Esophagus muscularis mucosa (tissue), 4 donors: ENCODE measurements around the gene LRRN4. TPM values are rescaled to one million over a fixed set of nuclear protein-coding genes. Genes with fewer than 3 reads are reported as not detected.

Experiments
- DNase-seq: peaks from one replicate; pipeline ENCODE4 v3.0.0-alpha.2; 2017; ENCODE audit errors: extremely low spot score
- H3K27ac ChIP-seq, 4 donors: fragments of 200-600 bp; sonication (generic); replicated peaks in 1 of 4; 1 replicate in 3 of 4; 2 replicates in 1 of 4; pipeline ENCODE4 v1.5.1; 2016 to 2019; ENCODE audit warnings: mild to moderate bottlenecking in 1 of 4
- H3K27me3 ChIP-seq, 4 donors: fragments of 200-600 bp; sonication (generic); one replicate each; pipeline versions ENCODE4 v1.5.1 to v1.6.0; 2016 to 2019
- H3K36me3 ChIP-seq, 4 donors: fragments of 200-600 bp; sonication (generic); one replicate each; pipeline ENCODE4 v1.5.1; 2016 to 2019
- H3K4me1 ChIP-seq, 4 donors: fragments of 200-600 bp; sonication (generic); one replicate each; pipeline ENCODE4 v1.5.1; 2016 to 2019
- H3K4me3 ChIP-seq, 4 donors: fragments of 200-600 bp; sonication (generic); 1 replicate in 2 of 4; 2 replicates in 2 of 4; pipeline ENCODE4 v1.5.1; 2016 to 2019; ENCODE audit warnings: mild to moderate bottlenecking in 4 of 4, moderate library complexity in 1 of 4
- H3K9me3 ChIP-seq, 4 donors: fragments of 200-600 bp; sonication (generic); 1 replicate in 3 of 4; 2 replicates in 1 of 4; pipeline ENCODE4 v1.5.1; 2016 to 2019
- CTCF ChIP-seq, 3 experiments: fragments of 200-600 bp in 2 of 3; fragments of 450-650 bp in 1 of 3; sonication (generic) in 2 of 3; IDR thresholded peaks; one replicate each; pipeline ENCODE4 v1.5.1; 2017 to 2019; ENCODE audit warnings: antibody characterized with exemption in 3 of 3, mild to moderate bottlenecking in 2 of 3, moderate library complexity in 1 of 3
- EP300 ChIP-seq: sonication (generic); formaldehyde crosslinking; IDR thresholded peaks from one replicate; pipeline ENCODE4 v1.6.1; 2017; ENCODE audit warnings: antibody characterized with exemption
- POLR2A ChIP-seq: fragments of 450-650 bp; IDR thresholded peaks from one replicate; pipeline ENCODE4 v1.6.1; 2017; ENCODE audit warnings: antibody characterized with exemption, moderate library complexity, mild to moderate bottlenecking, low read depth
- POLR2AphosphoS5 ChIP-seq, 2 donors: sonication (generic); formaldehyde crosslinking; IDR thresholded peaks; one replicate each; pipeline ENCODE4 v1.6.1; 2017; ENCODE audit warnings: antibody characterized with exemption in 2 of 2
- WGBS: methylation state at CpG from one replicate; pipeline ENCODE4 v1.1.5; 2018; 5-methylcytosine and 5-hydroxymethylcytosine counted together
- intact Hi-C: fragments of 100-400 bp; cut with DNase I; formaldehyde crosslinking; loops from one replicate; pipeline ENCODE4 v1.15.1; 2023
- total RNA-seq, 4 donors: library from RNA; depleted of rRNA; stranded (reverse); fragments of >200 nt; gene quantifications; one replicate each; pipeline versions ENCODE4 v1.1.0 to v1.2.1, GENCODE V29; 2016

The LRRN4 gene
- total RNA-seq, 4 donors from 2014 or later: 0.17 to 0.42 TPM; not detected in 2

GRCh38 chr20:6030453-6031080 lies 23.3 kb downstream of the LRRN4 start:
- no peak for DNase-seq
- no peaks in the 10 kb centered on the region for H3K27me3 ChIP-seq
- peaks cover 0 to 37% (median 19%) of the 10 kb centered on the region in 4 donors for H3K36me3 ChIP-seq
- 96% methylated on average over 6 of the region's 6 CpGs for WGBS
- no peak overlapping the region for H3K4me3 ChIP-seq
- no peaks in the 10 kb centered on the region for H3K9me3 ChIP-seq
- TF ChIP-seq POLR2A (no peak), CTCF (IDR thresholded peaks at IDR 0.05) (no peak), EP300 (no peak), POLR2AphosphoS5 (IDR thresholded peaks at IDR 0.05) (no peak)
- no peak overlapping the region for H3K27ac ChIP-seq
- intact Hi-C loops: no loop called here
- peaks cover 30 to 43% (median 37%) of the 10 kb centered on the region in 4 donors for H3K4me1 ChIP-seq

GRCh38 chr20:6029538-6029937 lies 24.3 kb downstream of the LRRN4 start:
- 69% methylated on average over 6 of the region's 6 CpGs for WGBS
- DNase-seq: no peak
- no peaks in the 10 kb centered on the region for H3K27me3 ChIP-seq
- intact Hi-C loops: no loop called here
- H3K27ac ChIP-seq: no peak overlapping the region
- H3K36me3 ChIP-seq: peaks cover 0 to 37% (median 21%) of the 10 kb centered on the region in 4 donors
- H3K4me3 ChIP-seq: no peak overlapping the region
- peaks cover 25 to 39% (median 33%) of the 10 kb centered on the region in 4 donors for H3K4me1 ChIP-seq
- no peak for TF ChIP-seq EP300
- TF ChIP-seq POLR2AphosphoS5 (IDR thresholded peaks at IDR 0.05): no peak
- no peak for TF ChIP-seq POLR2A
- TF ChIP-seq CTCF (IDR thresholded peaks at IDR 0.05): no peak
- no peaks in the 10 kb centered on the region for H3K9me3 ChIP-seq

- peaks cover 18 to 34% (median 26%) of the 10 kb centered on the region in 4 donors for H3K4me1 ChIP-seq
- intact Hi-C loops: no loop called here
- H3K4me3 ChIP-seq: no peak overlapping the region
- DNase-seq: no peak
- H3K27me3 ChIP-seq: no peaks in the 10 kb centered on the region
- H3K27ac ChIP-seq: no peak overlapping the region
- H3K36me3 ChIP-seq: peaks cover 7 to 39% (median 24%) of the 10 kb centered on the region in 4 donors
- TF ChIP-seq CTCF (IDR thresholded peaks at IDR 0.05) (no peak), POLR2A (no peak), EP300 (no peak)
- no peaks in the 10 kb centered on the region for H3K9me3 ChIP-seq
These were observed 25.0 kb downstream of the LRRN4 start for GRCh38 chr20:6028818-6029217.

- Histone ChIP-seq H3K27me3 (no peaks in the 10 kb centered on the region), H3K4me3 (no peak overlapping the region), H3K36me3 (peaks cover 10 to 36% (median 23%) of the 10 kb centered on the region in 4 donors), H3K9me3 (no peaks in the 10 kb centered on the region), H3K4me1 (peaks cover 11 to 25% (median 17%) of the 10 kb centered on the region in 4 donors), H3K27ac (no peak overlapping the region)
- WGBS: 87% methylated on average over 3 of the region's 3 CpGs
- intact Hi-C loops: no loop called here
- DNase-seq: no peak
- no peak for TF ChIP-seq EP300
- no peak for TF ChIP-seq CTCF (IDR thresholded peaks at IDR 0.05)
- TF ChIP-seq POLR2A: no peak
- no peak for TF ChIP-seq POLR2AphosphoS5 (IDR thresholded peaks at IDR 0.05)
These were observed 27.8 kb downstream of the LRRN4 start for GRCh38 chr20:6026051-6026450.

GRCh38 chr20:6024768-6025167 lies 29.1 kb downstream of the LRRN4 start:
- H3K4me3 ChIP-seq: no peak overlapping the region
- peaks cover 10 to 36% (median 25%) of the 10 kb centered on the region in 4 donors for H3K36me3 ChIP-seq
- TF ChIP-seq EP300 (no peak), POLR2AphosphoS5 (IDR thresholded peaks at IDR 0.05) (no peak), CTCF (IDR thresholded peaks at IDR 0.05) (no peak), POLR2A (no peak)
- WGBS: 95% methylated on average over 1 of the region's 1 CpG
- H3K9me3 ChIP-seq: no peaks in the 10 kb centered on the region
- no peak overlapping the region for H3K27ac ChIP-seq
- H3K27me3 ChIP-seq: no peaks in the 10 kb centered on the region
- intact Hi-C loops: no loop called here
- peaks cover 8 to 19% (median 10%) of the 10 kb centered on the region in 4 donors for H3K4me1 ChIP-seq
- DNase-seq: no peak
